ENCODE results near the gene CSKMT. TPM values are rescaled to one million over a fixed set of nuclear protein-coding genes. Genes with fewer than 3 reads are reported as not detected.

Gene CSKMT
- total and polyA plus RNA-seq, 10 of the 15 experiments (the other 5 are each of a cell fraction or from before 2014, with no cell fraction given), result 7.0 to 213 (median 21.6) TPM

DNA sequence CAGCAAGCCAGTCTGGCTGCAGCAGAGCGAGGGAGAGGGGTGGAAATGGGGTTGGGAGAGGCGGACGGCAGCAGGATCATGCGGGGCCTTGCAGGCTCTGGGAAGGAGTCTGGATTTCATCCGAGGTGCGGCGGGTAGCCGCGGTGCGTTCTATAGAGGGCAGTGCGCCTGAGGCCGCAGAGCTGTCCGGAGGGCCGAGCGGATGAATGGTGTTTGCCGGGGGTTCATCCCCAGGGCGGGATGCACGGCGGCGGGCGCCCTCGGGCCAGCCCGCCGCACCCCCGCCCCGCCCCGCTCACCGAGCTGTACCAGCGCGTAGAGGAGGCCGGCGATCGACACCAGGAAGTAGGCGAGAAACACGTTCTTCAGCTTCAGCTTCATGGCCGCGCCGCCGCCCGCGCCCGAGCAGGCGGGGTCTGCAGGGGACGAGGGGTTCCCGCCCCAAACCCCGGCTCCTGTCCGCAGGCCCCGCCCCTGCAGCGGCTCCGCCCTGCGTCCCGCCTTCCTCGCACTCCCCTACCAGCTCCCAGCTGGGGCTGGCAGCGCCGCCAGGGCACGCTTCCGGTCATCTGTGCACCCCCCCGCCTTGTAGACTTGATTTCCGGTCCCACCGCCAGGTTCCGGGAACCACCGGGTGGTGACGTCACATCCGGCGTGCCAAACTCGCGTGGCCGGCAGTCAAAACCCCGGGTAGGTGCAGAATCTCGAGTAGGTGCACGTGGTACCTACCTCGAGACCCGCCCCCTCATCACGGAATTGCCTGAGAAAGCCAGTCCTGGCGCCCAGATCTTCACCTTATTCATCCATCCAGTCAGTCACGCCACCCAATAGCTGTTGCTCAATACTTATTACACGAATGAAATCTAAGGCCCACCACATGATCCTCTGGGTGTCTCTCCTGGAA, 43.3 kb upstream of the CSKMT start, which contains the start of gene B3GAT3 (continued):
- TF ChIP-seq RAD21 (IDR thresholded peaks at IDR 0.05; ENCODE audit: insufficient read depth, low read depth, low read length), result no peak
- TF ChIP-seq, protein P1, sequence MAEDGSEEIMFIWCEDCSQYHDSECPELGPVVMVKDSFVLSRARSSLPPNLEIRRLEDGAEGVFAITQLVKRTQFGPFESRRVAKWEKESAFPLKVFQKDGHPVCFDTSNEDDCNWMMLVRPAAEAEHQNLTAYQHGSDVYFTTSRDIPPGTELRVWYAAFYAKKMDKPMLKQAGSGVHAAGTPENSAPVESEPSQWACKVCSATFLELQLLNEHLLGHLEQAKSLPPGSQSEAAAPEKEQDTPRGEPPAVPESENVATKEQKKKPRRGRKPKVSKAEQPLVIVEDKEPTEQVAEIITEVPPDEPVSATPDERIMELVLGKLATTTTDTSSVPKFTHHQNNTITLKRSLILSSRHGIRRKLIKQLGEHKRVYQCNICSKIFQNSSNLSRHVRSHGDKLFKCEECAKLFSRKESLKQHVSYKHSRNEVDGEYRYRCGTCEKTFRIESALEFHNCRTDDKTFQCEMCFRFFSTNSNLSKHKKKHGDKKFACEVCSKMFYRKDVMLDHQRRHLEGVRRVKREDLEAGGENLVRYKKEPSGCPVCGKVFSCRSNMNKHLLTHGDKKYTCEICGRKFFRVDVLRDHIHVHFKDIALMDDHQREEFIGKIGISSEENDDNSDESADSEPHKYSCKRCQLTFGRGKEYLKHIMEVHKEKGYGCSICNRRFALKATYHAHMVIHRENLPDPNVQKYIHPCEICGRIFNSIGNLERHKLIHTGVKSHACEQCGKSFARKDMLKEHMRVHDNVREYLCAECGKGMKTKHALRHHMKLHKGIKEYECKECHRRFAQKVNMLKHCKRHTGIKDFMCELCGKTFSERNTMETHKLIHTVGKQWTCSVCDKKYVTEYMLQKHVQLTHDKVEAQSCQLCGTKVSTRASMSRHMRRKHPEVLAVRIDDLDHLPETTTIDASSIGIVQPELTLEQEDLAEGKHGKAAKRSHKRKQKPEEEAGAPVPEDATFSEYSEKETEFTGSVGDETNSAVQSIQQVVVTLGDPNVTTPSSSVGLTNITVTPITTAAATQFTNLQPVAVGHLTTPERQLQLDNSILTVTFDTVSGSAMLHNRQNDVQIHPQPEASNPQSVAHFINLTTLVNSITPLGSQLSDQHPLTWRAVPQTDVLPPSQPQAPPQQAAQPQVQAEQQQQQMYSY (CRISPR knock-in tag; IDR thresholded peaks at IDR 0.05), result no peak
- TF ChIP-seq HDAC2 (IDR thresholded peaks at IDR 0.05), result no peak
- TF ChIP-seq POU2F2 (IDR thresholded peaks at IDR 0.05; ENCODE audit: borderline replicate concordance, low read depth, low read length), result 0 out of 3 replicates have a peak, but pooled peaks have one; percentile 5
- no peak for TF ChIP-seq CBX3 (IDR thresholded peaks at IDR 0.05; ENCODE audit: borderline replicate concordance, low read depth)
- TF ChIP-seq, protein P2, sequence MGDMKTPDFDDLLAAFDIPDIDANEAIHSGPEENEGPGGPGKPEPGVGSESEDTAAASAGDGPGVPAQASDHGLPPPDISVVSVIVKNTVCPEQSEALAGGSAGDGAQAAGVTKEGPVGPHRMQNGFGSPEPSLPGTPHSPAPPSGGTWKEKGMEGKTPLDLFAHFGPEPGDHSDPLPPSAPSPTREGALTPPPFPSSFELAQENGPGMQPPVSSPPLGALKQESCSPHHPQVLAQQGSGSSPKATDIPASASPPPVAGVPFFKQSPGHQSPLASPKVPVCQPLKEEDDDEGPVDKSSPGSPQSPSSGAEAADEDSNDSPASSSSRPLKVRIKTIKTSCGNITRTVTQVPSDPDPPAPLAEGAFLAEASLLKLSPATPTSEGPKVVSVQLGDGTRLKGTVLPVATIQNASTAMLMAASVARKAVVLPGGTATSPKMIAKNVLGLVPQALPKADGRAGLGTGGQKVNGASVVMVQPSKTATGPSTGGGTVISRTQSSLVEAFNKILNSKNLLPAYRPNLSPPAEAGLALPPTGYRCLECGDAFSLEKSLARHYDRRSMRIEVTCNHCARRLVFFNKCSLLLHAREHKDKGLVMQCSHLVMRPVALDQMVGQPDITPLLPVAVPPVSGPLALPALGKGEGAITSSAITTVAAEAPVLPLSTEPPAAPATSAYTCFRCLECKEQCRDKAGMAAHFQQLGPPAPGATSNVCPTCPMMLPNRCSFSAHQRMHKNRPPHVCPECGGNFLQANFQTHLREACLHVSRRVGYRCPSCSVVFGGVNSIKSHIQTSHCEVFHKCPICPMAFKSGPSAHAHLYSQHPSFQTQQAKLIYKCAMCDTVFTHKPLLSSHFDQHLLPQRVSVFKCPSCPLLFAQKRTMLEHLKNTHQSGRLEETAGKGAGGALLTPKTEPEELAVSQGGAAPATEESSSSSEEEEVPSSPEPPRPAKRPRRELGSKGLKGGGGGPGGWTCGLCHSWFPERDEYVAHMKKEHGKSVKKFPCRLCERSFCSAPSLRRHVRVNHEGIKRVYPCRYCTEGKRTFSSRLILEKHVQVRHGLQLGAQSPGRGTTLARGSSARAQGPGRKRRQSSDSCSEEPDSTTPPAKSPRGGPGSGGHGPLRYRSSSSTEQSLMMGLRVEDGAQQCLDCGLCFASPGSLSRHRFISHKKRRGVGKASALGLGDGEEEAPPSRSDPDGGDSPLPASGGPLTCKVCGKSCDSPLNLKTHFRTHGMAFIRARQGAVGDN (IDR thresholded peaks at IDR 0.05), result peak; percentile 95
- TF ChIP-seq, protein P3, sequence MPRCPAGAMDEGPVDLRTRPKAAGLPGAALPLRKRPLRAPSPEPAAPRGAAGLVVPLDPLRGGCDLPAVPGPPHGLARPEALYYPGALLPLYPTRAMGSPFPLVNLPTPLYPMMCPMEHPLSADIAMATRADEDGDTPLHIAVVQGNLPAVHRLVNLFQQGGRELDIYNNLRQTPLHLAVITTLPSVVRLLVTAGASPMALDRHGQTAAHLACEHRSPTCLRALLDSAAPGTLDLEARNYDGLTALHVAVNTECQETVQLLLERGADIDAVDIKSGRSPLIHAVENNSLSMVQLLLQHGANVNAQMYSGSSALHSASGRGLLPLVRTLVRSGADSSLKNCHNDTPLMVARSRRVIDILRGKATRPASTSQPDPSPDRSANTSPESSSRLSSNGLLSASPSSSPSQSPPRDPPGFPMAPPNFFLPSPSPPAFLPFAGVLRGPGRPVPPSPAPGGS (IDR thresholded peaks at IDR 0.05; ENCODE audit: borderline replicate concordance, insufficient read depth, low read depth, low read length, poor library complexity, severe bottlenecking), result peak; percentile 87
- TF ChIP-seq JUND (IDR thresholded peaks at IDR 0.05; ENCODE audit: low read depth, low read length), result peak; percentile 86
- TF ChIP-seq, protein P4, sequence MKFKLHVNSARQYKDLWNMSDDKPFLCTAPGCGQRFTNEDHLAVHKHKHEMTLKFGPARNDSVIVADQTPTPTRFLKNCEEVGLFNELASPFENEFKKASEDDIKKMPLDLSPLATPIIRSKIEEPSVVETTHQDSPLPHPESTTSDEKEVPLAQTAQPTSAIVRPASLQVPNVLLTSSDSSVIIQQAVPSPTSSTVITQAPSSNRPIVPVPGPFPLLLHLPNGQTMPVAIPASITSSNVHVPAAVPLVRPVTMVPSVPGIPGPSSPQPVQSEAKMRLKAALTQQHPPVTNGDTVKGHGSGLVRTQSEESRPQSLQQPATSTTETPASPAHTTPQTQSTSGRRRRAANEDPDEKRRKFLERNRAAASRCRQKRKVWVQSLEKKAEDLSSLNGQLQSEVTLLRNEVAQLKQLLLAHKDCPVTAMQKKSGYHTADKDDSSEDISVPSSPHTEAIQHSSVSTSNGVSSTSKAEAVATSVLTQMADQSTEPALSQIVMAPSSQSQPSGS (IDR thresholded peaks at IDR 0.05; ENCODE audit: low read length), result peak; percentile 89
- TF ChIP-seq, protein P5, sequence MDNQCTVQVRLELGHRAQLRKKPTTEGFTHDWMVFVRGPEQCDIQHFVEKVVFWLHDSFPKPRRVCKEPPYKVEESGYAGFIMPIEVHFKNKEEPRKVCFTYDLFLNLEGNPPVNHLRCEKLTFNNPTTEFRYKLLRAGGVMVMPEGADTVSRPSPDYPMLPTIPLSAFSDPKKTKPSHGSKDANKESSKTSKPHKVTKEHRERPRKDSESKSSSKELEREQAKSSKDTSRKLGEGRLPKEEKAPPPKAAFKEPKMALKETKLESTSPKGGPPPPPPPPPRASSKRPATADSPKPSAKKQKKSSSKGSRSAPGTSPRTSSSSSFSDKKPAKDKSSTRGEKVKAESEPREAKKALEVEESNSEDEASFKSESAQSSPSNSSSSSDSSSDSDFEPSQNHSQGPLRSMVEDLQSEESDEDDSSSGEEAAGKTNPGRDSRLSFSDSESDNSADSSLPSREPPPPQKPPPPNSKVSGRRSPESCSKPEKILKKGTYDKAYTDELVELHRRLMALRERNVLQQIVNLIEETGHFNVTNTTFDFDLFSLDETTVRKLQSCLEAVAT (IDR thresholded peaks at IDR 0.05), result 0 out of 2 replicates have a peak, but pooled peaks have one; percentile 23
- TF ChIP-seq BACH1 (IDR thresholded peaks at IDR 0.05; ENCODE audit: borderline replicate concordance), result peak; percentile 76
